GM23338 (cell line): Measurements from ENCODE around the gene MSL1. TPM values are rescaled to one million over a fixed set of nuclear protein-coding genes. Genes with fewer than 3 reads are reported as not detected.

ENCODE experiments used
- ATAC-seq: fragments of 200-7000 bp; cut with Tn5 transposase; 3 replicates; pipeline ENCODE4 v1.9.1; 2020
- DNase-seq: peaks from one replicate; pipeline ENCODE4 v3.0.0-alpha.2; 2015; ENCODE audit warnings: low spot score
- H2AFZ ChIP-seq: fragments of 200-600 bp; sonication (generic); 2 replicates; pipeline ENCODE4 v1.8.0; 2016; ENCODE audit warnings: antibody characterized with exemption, mild to moderate bottlenecking, moderate library complexity
- H3F3A ChIP-seq: fragments of 200-600 bp; sonication (generic); replicated peaks from 2 replicates; pipeline ENCODE4 v1.8.0; 2017; ENCODE audit warnings: antibody characterized with exemption, mixed run types, low read depth
- H3K27ac ChIP-seq: fragments of 200-600 bp; sonication (generic); 2 replicates; pipeline ENCODE4 v1.6.1; 2016; ENCODE audit warnings: low read depth
- H3K27me3 ChIP-seq: fragments of 200-600 bp; sonication (generic); 2 replicates; pipeline ENCODE4 v1.8.0; 2016; ENCODE audit warnings: mild to moderate bottlenecking, mixed run types, moderate library complexity; ENCODE audit not compliant: insufficient read depth
- H3K36me3 ChIP-seq: fragments of 200-600 bp; sonication (generic); 2 replicates; pipeline ENCODE4 v1.8.0; 2016; ENCODE audit warnings: mild to moderate bottlenecking; ENCODE audit not compliant: insufficient read depth
- H3K4me1 ChIP-seq: fragments of 200-600 bp; sonication (generic); 2 replicates; pipeline ENCODE4 v1.8.0; 2016; ENCODE audit warnings: mild to moderate bottlenecking, moderate library complexity; ENCODE audit not compliant: insufficient read depth
- H3K4me2 ChIP-seq: fragments of 200-600 bp; sonication (generic); 2 replicates; pipeline ENCODE4 v1.7.1; 2017; ENCODE audit warnings: mixed run types
- H3K4me3 ChIP-seq: fragments of 200-600 bp; sonication (generic); 2 replicates; pipeline ENCODE4 v1.6.1; 2016; ENCODE audit warnings: mixed run types
- H3K79me2 ChIP-seq: fragments of 200-600 bp; sonication (generic); replicated peaks from 2 replicates; pipeline ENCODE4 v1.8.0; 2017; ENCODE audit warnings: mild to moderate bottlenecking; ENCODE audit not compliant: insufficient read depth
- H3K9me2 ChIP-seq: fragments of 200-600 bp; sonication (generic); 2 replicates; pipeline ENCODE4 v1.8.0; 2017; ENCODE audit not compliant: insufficient read depth
- H4K20me1 ChIP-seq: fragments of 200-600 bp; sonication (generic); replicated peaks from 2 replicates; pipeline ENCODE4 v1.8.0; 2017; ENCODE audit warnings: mild to moderate bottlenecking; ENCODE audit not compliant: insufficient read depth
- H3K27ac Mint-ChIP-seq: 2 replicates; pipeline ENCODE4 v1.8.0; 2020; ENCODE audit warnings: inconsistent platforms, mild to moderate bottlenecking, moderate library complexity, mixed read lengths
- H3K27me3 Mint-ChIP-seq: 3 replicates; pipeline ENCODE4 v1.8.0; 2022; ENCODE audit warnings: low read depth, mild to moderate bottlenecking, moderate library complexity, mixed read lengths, inconsistent platforms; ENCODE audit not compliant: insufficient read depth, poor library complexity
- H3K36me3 Mint-ChIP-seq: 3 replicates; pipeline ENCODE4 v1.8.0; 2021; ENCODE audit warnings: low read depth, mild to moderate bottlenecking, inconsistent platforms, moderate library complexity, mixed read lengths
- H3K4me1 Mint-ChIP-seq: 3 replicates; pipeline ENCODE4 v1.8.0; 2020; ENCODE audit warnings: mild to moderate bottlenecking, inconsistent platforms, mixed read lengths
- H3K4me3 Mint-ChIP-seq: 3 replicates; pipeline ENCODE4 v1.8.0; 2021; ENCODE audit warnings: moderate library complexity, mild to moderate bottlenecking, inconsistent platforms, mixed read lengths
- H3K9me3 Mint-ChIP-seq: 3 replicates; pipeline ENCODE4 v1.8.0; 2020; ENCODE audit warnings: moderate library complexity, mild to moderate bottlenecking, inconsistent platforms, mixed read lengths
- CREB1 ChIP-seq: fragments of 250-450 bp; sonication (Bioruptor Pico); IDR thresholded peaks from 2 replicates; pipeline ENCODE4 v1.5.0; 2020; ENCODE audit warnings: low read depth, mild to moderate bottlenecking, moderate library complexity
- CTCF ChIP-seq, 2 experiments: fragments of 200-600 bp in 1 of 2; sonication (generic) in 1 of 2; conservative IDR thresholded peaks; 2 replicates each; pipeline versions ENCODE4 v1.5.1 to v1.6.1; 2016 to 2017; ENCODE audit warnings: antibody characterized with exemption in 2 of 2, low read depth in 2 of 2, mild to moderate bottlenecking in 2 of 2, moderate library complexity in 1 of 2
- JUNB ChIP-seq: IDR thresholded peaks from one replicate; pipeline ENCODE4 v1.6.1; 2016; ENCODE audit warnings: antibody characterized with exemption; ENCODE audit not compliant: unreplicated experiment
- NANOG ChIP-seq: IDR thresholded peaks from 2 replicates; pipeline ENCODE4 v1.6.1; 2016; ENCODE audit warnings: antibody characterized with exemption, borderline replicate concordance
- POLR2AphosphoS5 ChIP-seq: IDR thresholded peaks from 2 replicates; pipeline ENCODE4 v1.6.1; 2016; ENCODE audit warnings: antibody characterized with exemption, low read depth
- ZNF331 ChIP-seq: fragments of 250-450 bp; sonication (Bioruptor Pico); IDR thresholded peaks from 2 replicates; pipeline ENCODE4 v1.5.0; 2020; ENCODE audit warnings: low read depth, mild to moderate bottlenecking, moderate library complexity
- polyA plus RNA-seq: library from polyadenylated mRNA; unstranded; fragments of >200 nt; fragmentation: Nextera tagmentation; extraction: Ambion mirVana; gene quantifications from 2 replicates; pipeline ENCODE4 v1.2.1, GENCODE V29; 2016
- total RNA-seq: library from RNA; depleted of rRNA; stranded (reverse); fragments of >200 nt; shearing (Covaris generic); gene quantifications from 2 replicates; pipeline ENCODE4 v1.2.3, GENCODE V29; 2014
- TF ChIP-seq, protein P1 (sequence below): IDR thresholded peaks from 2 replicates; pipeline ENCODE4 v1.6.1; 2016; ENCODE audit warnings: antibody characterized with exemption

Gene MSL1
- total and polyA plus RNA-seq, 2 experiments from 2014 or later: 16.2 to 56.5 TPM

- Mint-ChIP-seq H3K27ac (peak overlapping the region; percentile 98), H3K9me3 (no peaks in the 10 kb centered on the region), H3K36me3 (peaks cover 5% of the 10 kb centered on the region; the same call in 2 of the 3 replicates), H3K27me3 (peaks cover 18% of the 10 kb centered on the region), H3K4me3 (peak overlapping the region; percentile 68; the same call in 2 of the 3 replicates), H3K4me1 (peaks cover 68% of the 10 kb centered on the region)
- DNase-seq: no peak
- H3K27me3 ChIP-seq: peaks cover 5% of the 10 kb centered on the region; the same call in 1 of the 2 replicates
- H4K20me1 ChIP-seq: no peaks in the 10 kb centered on the region
- H3K36me3 ChIP-seq: no peaks in the 10 kb centered on the region
- TF ChIP-seq ZNF331 (CRISPR knock-in tag): no peak
- TF ChIP-seq, protein P1, sequence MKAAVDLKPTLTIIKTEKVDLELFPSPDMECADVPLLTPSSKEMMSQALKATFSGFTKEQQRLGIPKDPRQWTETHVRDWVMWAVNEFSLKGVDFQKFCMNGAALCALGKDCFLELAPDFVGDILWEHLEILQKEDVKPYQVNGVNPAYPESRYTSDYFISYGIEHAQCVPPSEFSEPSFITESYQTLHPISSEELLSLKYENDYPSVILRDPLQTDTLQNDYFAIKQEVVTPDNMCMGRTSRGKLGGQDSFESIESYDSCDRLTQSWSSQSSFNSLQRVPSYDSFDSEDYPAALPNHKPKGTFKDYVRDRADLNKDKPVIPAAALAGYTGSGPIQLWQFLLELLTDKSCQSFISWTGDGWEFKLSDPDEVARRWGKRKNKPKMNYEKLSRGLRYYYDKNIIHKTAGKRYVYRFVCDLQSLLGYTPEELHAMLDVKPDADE: no peak
- no peak for TF ChIP-seq CREB1 (CRISPR knock-in tag)
- TF ChIP-seq POLR2AphosphoS5: no peak
- no peak for TF ChIP-seq CTCF (conservative IDR thresholded peaks at IDR 0.05; ENCODE audit: low read depth in 2 of 2)
- no peak for TF ChIP-seq JUNB
- H3K4me3 ChIP-seq: no peak overlapping the region
- peak overlapping the region; percentile 9; the same call in 1 of the 2 replicates for H3K27ac ChIP-seq
- H3K4me2 ChIP-seq: peak overlapping the region; percentile 72; the same call in 1 of the 2 replicates
- peaks cover 62% of the 10 kb centered on the region for H3K4me1 ChIP-seq
- ATAC-seq: no peak
- H3K9me2 ChIP-seq: no peaks in the 10 kb centered on the region
- peaks cover 14% of the 10 kb centered on the region; the same call in 1 of the 2 replicates for H3F3A ChIP-seq
- H2AFZ ChIP-seq: no peak overlapping the region
- no peaks in the 10 kb centered on the region for H3K79me2 ChIP-seq
Observed at GRCh38 chr17:40112718-40113109, 9.1 kb upstream of the MSL1 start.

- TF ChIP-seq CTCF (conservative IDR thresholded peaks at IDR 0.05; ENCODE audit: low read depth in 2 of 2) (peak; percentile 89 to 93), NANOG (no peak), POLR2AphosphoS5 (peak; percentile 57; the same call in 1 of the 2 replicates), CREB1 (CRISPR knock-in tag) (peak; percentile 61), ZNF331 (CRISPR knock-in tag) (no peak)
- H3K4me3 Mint-ChIP-seq: peak overlapping the region; percentile 68
- H3K27me3 ChIP-seq: no peaks in the 10 kb centered on the region
- no peaks in the 10 kb centered on the region for H3K9me2 ChIP-seq
- H3F3A ChIP-seq: peaks cover 17% of the 10 kb centered on the region; the same call in 1 of the 2 replicates
- H3K36me3 Mint-ChIP-seq: peaks cover 8% of the 10 kb centered on the region; the same call in 2 of the 3 replicates
- H3K4me2 ChIP-seq: peak overlapping the region; percentile 44
- peaks cover 59% of the 10 kb centered on the region for H3K4me1 ChIP-seq
- no peaks in the 10 kb centered on the region for H3K79me2 ChIP-seq
- no peak overlapping the region for H2AFZ ChIP-seq
- H4K20me1 ChIP-seq: no peaks in the 10 kb centered on the region
- peak overlapping the region; percentile 98 for H3K27ac Mint-ChIP-seq
- no peaks in the 10 kb centered on the region for H3K36me3 ChIP-seq
- ATAC-seq (peak; percentile 43), DNase-seq (peak; percentile 97)
- peak overlapping the region; percentile 96 for H3K27ac ChIP-seq
- peaks cover 66% of the 10 kb centered on the region for H3K4me1 Mint-ChIP-seq
- peaks cover 12% of the 10 kb centered on the region for H3K27me3 Mint-ChIP-seq
- H3K9me3 Mint-ChIP-seq: no peaks in the 10 kb centered on the region
- H3K4me3 ChIP-seq: peak overlapping the region; percentile 16
Observed at GRCh38 chr17:40113110-40113906, 8.5 kb upstream of the MSL1 start.
